Activated CD4-positive, alpha-beta T cell treated with anti-CD3 and anti-CD28 coated beads, Interleukin-2, amount 50 U/mL, for 24 hours (primary cell): Measurements from ENCODE around the gene FBXO15.

Source experiments
- DNase-seq, 2 donors: peaks; one replicate each; pipeline ENCODE4 v3.0.0-alpha.2; 2020; ENCODE audit warnings: low read depth in 1 of 2, low spot score in 1 of 2

FBXO15 gene

DNA sequence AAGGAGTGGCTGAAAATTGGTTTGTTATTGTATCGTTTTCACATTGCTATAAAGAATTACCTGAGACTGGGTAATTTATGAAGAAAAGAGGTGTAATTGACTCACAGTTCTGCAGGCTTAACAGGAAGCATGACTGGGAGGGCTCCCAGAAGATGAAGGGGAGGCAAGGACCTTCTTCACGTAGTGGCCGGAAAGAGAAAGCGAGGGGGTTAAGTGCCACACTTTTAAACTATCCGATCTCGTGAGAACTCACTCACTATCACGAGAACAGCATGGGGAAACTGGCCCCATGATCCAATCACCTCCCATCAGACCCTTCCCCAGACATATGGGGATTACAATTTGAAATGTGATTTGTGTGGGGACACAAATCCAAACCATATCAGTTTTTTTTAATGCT lies 81.6 kb downstream of the FBXO15 start:
- peak in 1 of 2 donors; percentile 17 for DNase-seq

DNA sequence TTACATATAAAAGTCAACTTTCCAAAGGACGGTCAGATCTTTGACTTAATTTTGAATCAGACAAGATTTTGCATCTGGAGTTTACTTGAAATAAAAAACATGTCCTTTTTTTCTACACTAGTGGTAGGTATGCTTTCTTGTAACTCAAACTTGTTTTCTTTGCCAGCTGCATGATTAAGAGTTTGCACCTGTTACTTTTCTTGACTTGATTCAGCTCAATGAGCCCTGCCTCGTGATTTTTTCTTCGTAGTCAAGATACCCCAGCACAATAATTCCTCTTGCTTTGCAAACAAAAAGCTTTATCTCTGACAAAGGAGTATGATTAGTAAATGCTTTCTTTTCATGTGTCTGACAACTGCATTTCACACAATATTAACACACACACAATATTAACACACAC lies 82.3 kb downstream of the FBXO15 start:
- DNase-seq, result no peak

DNA sequence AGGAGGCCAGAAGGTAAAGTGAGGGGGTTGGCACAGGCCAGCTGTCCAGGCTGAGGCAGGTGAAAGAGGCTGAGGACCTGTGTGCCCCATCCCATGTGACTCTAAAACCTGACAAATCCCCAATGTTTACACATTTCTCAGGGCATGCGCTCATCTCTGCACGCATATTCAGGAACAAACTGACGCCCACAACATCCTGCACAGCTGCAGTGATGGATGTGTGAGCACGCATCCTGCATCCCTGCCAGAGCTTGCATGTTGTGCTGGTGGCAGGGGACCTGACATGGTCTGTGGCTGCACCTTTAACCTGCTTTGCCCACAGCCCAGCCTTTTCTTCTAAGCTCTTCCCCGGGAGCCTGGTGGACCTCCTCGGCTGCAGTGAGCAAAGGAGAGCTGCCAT lies 83.1 kb downstream of the FBXO15 start:
- DNase-seq, result peak in 1 of 2 donors; percentile 50

DNA sequence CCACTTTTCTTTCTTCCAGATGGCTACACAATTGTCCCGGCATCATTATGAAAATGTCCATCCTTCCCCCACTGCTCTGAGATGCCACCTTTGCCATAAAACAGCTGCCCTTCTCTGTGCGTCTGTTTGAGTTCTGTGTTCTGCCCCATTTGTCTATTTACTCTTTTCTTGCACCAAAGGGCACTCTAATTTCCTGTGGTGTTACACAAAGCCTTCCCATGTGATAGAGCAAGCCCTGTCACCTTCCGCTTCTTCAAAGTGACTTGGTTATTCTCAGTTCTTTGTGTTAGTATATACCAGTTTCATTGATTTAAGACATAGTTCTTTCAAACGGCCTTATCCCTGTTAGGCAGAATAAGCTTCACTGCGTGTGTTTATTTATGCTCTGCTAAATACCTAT lies 84.1 kb downstream of the FBXO15 start:
- DNase-seq, result no peak

DNA sequence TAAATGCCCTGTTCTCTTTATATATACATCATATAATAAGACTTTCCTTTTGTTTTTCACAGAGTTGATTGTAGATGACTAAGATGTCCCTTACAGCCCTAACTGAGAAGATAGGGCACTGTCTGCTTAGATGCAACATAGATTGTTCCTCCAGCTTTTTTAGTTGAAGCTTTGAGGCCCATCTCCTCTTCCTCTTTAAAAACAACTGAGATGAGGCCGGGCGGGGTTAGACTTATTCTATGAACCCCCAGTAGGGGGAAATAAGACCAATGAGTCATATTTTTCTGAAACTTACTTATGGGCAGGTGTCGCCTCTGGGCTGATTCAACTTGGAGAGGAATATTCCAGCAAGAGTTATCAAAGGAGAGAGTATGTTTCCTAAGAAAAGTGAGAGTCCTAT lies 84.6 kb downstream of the FBXO15 start:
- peak in 1 of 2 donors; percentile 49 for DNase-seq

DNA sequence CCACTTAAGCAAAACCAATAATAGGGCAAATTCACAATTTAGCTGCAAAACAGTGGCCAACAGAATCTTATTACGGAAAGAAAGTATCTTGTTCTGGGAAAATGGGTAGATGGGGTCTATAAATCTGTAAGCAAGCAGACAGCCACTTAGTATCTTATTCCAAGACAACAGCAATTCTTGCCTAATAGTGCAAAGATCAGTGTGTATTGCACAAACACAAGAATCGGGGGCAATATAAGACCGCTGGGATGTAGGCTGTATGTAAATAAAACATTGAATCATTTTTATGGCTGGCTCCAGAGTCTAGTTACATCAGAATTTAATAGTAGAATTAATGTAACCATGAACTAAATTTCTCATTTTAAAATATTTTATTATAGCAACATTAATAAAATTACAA lies 85.6 kb downstream of the FBXO15 start:
- DNase-seq, result no peak

DNA sequence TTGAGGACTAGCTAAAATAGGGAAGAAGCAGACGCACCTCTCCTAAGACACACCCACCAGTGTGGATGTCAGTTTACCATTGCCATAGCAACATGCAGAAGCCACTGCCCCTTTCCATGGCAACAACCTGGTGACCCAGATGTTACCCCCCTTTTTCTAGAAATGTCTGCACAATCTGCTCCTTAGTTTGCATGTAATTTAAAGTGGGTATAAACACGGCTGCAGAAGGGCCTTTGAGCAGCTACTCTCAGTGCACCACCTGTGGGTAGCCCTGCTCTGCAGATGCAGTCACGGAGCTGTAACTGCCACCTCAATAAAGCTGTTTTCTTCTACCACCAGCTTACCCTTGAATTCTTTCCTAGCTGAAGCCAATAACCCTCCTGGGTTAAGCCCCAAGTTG lies 87.1 kb downstream of the FBXO15 start:
- DNase-seq, result no peak

DNA sequence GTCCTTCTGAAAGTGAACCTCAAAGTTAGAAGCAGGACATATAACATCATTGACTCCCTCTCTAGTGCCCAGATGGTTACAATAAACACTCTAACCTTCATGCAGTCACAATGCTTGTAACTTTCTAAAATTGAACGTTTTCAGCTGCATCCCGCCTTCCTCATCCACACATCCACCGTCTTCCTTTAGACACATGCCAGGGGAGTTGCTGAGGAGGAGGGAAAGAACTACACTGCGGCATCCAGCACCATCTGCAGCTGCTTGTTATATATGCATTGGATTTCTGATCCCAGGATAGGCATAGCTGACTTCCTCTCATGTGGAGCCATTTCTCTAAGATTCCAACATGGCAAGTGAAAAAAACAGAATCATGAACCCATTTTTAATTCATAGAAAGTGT lies 96.8 kb downstream of the FBXO15 start:
- no peak for DNase-seq

DNA sequence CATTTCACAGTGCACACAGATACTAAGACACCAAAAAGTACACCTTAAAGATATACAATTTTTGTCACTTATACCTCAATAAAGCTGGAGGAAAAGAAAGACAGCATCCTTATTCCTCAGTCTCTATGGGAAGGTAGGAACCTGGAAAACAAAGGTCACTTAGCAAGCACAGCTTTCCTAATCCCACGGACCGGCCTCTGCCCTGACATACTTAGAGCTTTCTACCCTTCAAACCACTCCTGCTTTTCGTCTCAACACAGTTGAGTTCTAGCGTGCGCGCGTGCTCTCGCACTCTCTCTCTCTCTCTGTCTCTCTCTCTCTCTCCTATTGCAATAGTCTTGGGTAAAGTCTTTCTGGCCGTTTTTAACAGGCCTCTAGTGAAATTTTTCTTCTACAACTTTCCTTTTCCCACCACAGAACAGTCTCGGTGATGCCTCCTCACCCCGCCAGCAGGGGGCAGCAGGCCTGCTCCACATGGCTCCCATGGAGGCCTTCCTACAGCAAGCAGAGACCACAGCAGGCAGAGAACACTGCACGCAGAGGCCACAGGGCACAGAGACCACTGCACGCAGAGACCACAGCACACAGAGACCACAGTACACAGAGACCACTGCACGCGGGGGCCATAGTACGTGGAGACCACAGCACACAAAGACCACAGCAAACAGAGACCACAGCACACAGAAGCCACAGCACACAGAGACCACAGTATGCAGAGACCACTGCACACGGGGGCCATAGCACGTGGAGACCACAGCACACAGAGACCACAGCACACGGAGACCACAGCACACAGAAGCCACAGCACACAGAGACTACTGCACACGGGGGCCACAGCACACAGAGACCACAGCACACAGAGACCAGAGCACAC lies 106.9 kb downstream of the FBXO15 start:
- DNase-seq, result peak; percentile 37 to 71

DNA sequence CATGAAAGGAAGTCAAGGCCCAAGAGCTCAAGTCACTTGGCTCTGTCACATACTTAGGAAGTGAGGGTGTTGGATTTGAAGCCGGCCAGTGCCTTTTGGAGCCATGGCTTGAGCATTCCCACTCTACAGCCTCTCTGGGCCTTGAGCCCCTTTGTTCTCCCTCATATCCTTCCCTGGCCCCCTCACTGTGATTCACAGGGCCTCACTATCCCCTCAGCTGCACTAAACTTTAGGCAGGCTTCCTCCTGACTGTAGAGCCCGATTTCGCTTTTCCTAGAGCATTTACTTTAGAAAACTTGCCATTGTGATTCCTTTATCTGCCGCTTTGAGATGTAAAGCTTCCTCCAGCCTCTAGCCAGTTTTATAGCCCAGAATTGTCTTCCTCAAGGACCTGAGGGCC lies 107.6 kb downstream of the FBXO15 start:
- DNase-seq, result no peak

DNA sequence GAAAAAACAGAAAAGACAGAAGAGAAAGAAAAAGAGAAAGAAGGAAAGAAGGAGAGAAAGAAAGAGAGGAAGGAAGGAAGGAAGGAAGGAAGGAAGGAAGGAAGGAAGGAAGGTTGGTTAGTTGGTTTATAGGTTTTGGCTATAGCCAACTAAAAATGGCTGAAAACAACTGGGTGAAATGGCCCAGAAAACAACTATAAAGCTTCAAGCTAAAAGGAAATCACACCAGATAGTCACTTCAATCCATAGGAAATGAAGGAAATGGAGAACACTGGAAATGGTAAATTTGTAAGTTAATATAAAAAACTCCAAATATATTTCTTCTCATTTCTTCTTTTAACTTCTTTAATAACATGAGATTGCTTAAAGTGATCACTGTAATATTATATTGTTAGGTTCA lies 118.5 kb downstream of the FBXO15 start:
- no peak for DNase-seq
